ENCODE results near the gene VGLL4.

Gene VGLL4

DNA sequence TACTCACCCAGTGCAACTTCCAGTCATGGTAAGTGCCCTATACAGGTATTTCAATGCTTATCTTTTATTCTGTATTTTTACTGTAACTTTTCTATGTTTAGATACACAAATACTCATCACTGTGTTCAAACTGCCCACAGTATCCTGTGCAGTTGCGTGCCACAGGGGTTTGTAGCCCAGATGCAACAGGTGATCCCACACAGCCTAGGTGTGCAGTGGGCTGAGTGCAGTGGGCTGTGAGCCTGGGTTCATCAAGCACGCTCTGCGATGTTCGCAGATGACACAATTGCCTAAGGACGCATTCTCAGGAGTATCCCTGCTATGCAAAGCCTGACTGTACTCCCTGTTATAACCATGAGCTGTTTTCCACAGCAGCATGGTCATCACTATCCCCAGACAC is 36.2 kb upstream of the VGLL4 start:
- TF ChIP-seq, protein P1, sequence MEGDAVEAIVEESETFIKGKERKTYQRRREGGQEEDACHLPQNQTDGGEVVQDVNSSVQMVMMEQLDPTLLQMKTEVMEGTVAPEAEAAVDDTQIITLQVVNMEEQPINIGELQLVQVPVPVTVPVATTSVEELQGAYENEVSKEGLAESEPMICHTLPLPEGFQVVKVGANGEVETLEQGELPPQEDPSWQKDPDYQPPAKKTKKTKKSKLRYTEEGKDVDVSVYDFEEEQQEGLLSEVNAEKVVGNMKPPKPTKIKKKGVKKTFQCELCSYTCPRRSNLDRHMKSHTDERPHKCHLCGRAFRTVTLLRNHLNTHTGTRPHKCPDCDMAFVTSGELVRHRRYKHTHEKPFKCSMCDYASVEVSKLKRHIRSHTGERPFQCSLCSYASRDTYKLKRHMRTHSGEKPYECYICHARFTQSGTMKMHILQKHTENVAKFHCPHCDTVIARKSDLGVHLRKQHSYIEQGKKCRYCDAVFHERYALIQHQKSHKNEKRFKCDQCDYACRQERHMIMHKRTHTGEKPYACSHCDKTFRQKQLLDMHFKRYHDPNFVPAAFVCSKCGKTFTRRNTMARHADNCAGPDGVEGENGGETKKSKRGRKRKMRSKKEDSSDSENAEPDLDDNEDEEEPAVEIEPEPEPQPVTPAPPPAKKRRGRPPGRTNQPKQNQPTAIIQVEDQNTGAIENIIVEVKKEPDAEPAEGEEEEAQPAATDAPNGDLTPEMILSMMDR (IDR thresholded peaks at IDR 0.05; ENCODE audit: low read depth, low read length): no peak
- no peak overlapping the region for H3K4me3 ChIP-seq (ENCODE audit: low read depth, low read length)

DNA sequence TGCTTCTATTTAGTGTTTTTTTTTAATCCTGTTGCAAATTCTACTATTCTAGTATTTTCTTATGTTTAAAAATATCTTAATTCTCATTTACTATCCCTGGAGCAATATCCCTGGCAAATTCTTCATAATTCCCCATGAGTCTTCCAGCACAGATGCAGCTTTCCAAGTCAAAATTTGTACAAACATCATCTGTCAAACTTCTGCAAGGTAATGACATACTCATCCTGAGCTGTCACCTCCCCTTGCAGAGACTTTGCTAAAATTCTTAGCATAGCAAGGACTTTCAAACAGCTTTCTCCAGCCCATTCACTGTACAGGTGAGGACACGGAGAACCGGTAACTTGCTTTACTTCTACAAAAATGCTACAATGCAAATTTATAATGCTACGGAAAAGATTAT is 28.6 kb upstream of the VGLL4 start:
- H3K4me3 ChIP-seq (ENCODE audit: low read depth, low read length): no peak overlapping the region
- TF ChIP-seq, protein P1 (IDR thresholded peaks at IDR 0.05; ENCODE audit: low read depth, low read length): no peak

DNA sequence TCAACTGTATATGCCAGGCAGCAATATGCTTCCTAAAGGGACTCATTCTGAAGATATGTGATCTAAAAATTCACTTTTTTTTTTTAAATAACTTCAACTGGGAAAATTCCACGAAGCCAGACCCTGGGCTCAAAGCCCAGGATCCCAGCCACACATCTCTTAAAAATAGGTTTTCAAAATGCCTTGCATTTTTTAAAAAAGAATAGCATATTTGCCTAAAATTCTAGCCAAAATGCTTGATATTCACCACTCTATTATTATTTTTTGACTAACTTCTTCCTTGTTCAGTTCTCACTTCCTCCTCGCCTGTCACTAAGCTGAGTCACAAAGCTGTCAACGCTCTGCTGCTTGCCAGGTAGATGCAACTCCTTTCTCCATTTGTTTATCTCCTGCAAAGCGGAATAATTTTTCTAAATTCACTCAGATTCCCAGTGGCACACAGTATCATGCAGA is 28.0 kb upstream of the VGLL4 start:
- H3K4me3 ChIP-seq (ENCODE audit: low read depth, low read length): no peak overlapping the region
- TF ChIP-seq, protein P1 (IDR thresholded peaks at IDR 0.05; ENCODE audit: low read depth, low read length): no peak

DNA sequence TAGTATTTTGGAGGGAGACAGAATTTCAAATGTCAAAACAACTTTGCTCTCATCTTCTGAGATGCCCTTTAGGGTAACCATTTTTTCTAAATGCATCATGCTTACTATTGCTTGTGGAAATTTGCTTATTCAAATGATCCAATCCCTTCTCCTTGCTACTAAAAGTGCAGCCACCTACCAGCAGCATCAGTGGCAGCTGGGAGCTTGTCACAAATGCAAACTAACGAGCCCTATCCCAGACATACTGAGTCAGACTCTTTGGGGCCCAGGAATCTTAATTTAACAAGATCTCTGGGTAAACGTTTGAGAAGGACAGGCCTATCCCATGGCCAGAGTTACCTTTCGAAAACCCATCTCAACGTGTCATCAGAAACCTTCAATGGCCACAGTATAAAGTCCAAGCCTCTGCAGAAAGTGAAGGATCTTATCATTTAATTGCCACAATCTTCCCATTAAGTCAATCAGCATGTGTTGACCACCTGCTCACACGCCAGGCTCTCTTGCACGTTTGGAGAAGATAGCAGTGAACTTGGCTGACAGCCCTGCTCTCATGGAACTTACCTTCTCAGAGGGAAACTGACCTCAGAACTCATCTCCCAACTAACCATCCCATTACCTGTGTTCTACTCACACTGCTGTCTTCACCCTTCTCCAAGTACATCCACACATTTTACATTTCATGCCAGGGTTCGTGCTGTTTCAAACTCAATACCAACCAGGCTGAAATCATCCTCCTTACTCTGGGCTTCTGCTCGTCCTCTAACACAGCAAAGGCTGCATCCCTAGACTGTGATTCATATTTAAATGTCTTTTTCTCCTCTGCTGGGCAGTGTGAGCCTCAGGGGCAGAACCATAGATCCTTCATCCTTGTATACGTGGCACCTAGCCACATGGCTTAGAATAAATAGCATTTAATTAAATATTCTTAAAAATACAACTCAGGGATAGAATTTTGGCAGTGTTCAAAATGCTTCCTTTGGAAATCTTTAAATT is 24.8 kb upstream of the VGLL4 start:
- no peak overlapping the region for H3K4me3 ChIP-seq (ENCODE audit: low read depth, low read length)
- TF ChIP-seq, protein P1 (IDR thresholded peaks at IDR 0.05; ENCODE audit: low read depth, low read length): no peak

DNA sequence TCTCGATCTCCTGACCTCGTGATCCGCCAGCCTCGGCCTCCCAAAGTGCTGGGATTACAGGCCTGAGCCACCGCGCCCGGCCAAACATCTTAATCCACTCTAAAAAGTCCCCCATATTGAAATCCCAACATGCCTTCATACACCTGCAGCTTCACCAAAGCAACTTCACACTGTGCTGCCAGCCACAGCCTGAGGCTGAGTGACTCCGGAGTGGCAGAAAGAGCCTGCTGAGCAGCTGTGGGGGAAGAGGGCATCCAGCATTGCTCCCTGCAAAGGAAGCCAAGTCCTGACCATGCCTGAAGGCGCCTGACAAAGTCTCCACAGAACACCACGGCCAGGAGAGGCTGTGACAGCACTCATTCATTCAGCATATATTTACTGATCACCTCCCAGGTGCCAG is 21.6 kb upstream of the VGLL4 start:
- TF ChIP-seq, protein P1 (IDR thresholded peaks at IDR 0.05; ENCODE audit: low read depth, low read length): no peak
- no peak overlapping the region for H3K4me3 ChIP-seq (ENCODE audit: low read depth, low read length)

DNA sequence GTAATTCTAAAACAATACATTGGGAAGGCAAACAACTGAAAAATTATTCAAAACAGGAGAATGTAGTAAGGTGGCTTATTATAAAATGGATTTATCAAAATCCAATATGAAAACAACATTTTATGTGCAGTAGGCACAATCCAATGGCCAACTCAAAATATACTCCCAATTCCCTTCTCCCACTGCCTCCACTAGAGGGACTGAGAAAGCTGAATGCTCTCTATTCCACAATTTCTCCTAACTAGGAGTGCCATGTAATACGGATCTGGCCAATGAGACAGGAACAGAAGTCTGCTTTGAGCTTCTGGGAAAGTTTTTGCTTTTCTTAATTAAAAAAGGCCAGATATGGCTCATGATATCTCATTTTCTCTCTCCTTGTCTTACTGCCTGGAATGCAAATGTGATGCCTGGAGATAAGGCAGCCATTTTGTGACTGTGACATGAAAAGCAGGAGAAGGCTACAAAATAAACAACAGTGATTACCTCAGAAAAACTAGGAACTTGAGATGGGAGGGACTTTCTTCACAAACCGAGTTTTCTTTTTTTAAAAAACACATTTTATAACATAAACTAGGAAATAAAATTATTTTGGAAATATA is 18.8 kb upstream of the VGLL4 start:
- TF ChIP-seq, protein P1 (IDR thresholded peaks at IDR 0.05; ENCODE audit: low read depth, low read length): peak; percentile 13; the same call in 1 of the 2 replicates

DNA sequence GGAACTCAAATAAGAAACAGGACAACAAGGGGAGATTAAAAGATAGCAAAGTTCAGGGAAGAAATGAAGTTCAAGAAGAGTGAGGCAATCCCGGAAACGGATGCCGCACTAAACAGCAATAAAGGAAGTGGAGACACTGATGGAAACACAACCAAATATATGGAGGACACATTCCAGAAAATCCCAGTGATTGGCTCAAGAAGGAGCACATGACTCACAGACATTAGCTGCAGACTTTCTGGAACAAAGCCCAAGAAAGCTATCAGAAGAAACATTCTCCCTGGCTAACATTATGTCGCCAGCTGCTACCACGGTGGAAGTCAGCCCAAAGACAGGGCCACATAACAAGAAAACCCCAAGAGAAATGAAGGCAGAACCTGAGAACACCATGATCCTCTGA is 18.1 kb upstream of the VGLL4 start:
- no peak overlapping the region for H3K4me3 ChIP-seq (ENCODE audit: low read depth, low read length)
- TF ChIP-seq, protein P1 (IDR thresholded peaks at IDR 0.05; ENCODE audit: low read depth, low read length): no peak

More for the DNA sequence above, 18.8 kb upstream of the VGLL4 start:
- no peak overlapping the region for H3K4me3 ChIP-seq (ENCODE audit: low read depth, low read length)
